Upper lobe of right lung (tissue), 1 donor: ENCODE results near the gene TERF2IP. TPM values are rescaled to one million over a fixed set of nuclear protein-coding genes. Genes with fewer than 3 reads are reported as not detected.

ENCODE experiments used
- ATAC-seq: fragments of 200-7000 bp; cut with Tn5 transposase; one replicate; pipeline ENCODE4 v1.9.1; 2020; ENCODE audit warnings: mild to moderate bottlenecking, moderate library complexity
- DNase-seq: peaks from one replicate; pipeline ENCODE4 v3.0.0-alpha.2; 2020
- H3K27ac ChIP-seq: fragments of 200-600 bp; one replicate; pipeline ENCODE4 v1.8.0; 2022
- H3K27me3 ChIP-seq: fragments of 200-600 bp; one replicate; pipeline ENCODE4 v1.8.0; 2022; ENCODE audit warnings: mild to moderate bottlenecking
- H3K36me3 ChIP-seq: fragments of 200-600 bp; one replicate; pipeline ENCODE4 v1.8.0; 2022
- H3K4me1 ChIP-seq: fragments of 200-600 bp; one replicate; pipeline ENCODE4 v1.8.0; 2022
- H3K4me3 ChIP-seq: fragments of 200-600 bp; one replicate; pipeline ENCODE4 v1.8.0; 2022; ENCODE audit warnings: mild to moderate bottlenecking
- H3K9me3 ChIP-seq: fragments of 200-600 bp; one replicate; pipeline ENCODE4 v1.8.0; 2022
- CTCF ChIP-seq: fragments of 200-600 bp; IDR thresholded peaks from one replicate; pipeline ENCODE4 v1.8.0; 2022; ENCODE audit warnings: antibody characterized with exemption
- intact Hi-C: fragments of 100-400 bp; cut with DNase I; formaldehyde crosslinking; loops from one replicate; pipeline ENCODE4 v1.11.0; 2022
- total RNA-seq: library from RNA; stranded (reverse); fragmentation: NEBNext Ultra II Directional; extraction: Animal tissue kit (Norgen Biotek cat#: 25700); gene quantifications from one replicate; pipeline ENCODE4 v1.2.1, GENCODE V29; 2021
- donor health status: DM: no; HTN: yes; CAD: no; lungs with severe emphysema.

TERF2IP gene
- total RNA-seq, 1 donor from 2014 or later = 56.2 TPM

GRCh38 chr16:75614066-75614897, 33.3 kb upstream of the TERF2IP start:
- ATAC-seq (no peak), DNase-seq (no peak)
- H3K4me3 ChIP-seq = no peak overlapping the region
- H3K9me3 ChIP-seq = no peaks in the 10 kb centered on the region
- no peaks in the 10 kb centered on the region for H3K27me3 ChIP-seq
- H3K27ac ChIP-seq = no peak overlapping the region
- intact Hi-C loops = no loop called here
- H3K4me1 ChIP-seq = no peaks in the 10 kb centered on the region
- TF ChIP-seq CTCF = no peak
- peaks cover 96% of the 10 kb centered on the region for H3K36me3 ChIP-seq

- H3K9me3 ChIP-seq = no peaks in the 10 kb centered on the region
- H3K27me3 ChIP-seq = no peaks in the 10 kb centered on the region
- no peak overlapping the region for H3K27ac ChIP-seq
- H3K36me3 ChIP-seq = peaks cover 94% of the 10 kb centered on the region
- TF ChIP-seq CTCF = no peak
- intact Hi-C loops = no loop called here
- no peaks in the 10 kb centered on the region for H3K4me1 ChIP-seq
- no peak for ATAC-seq
- H3K4me3 ChIP-seq = no peak overlapping the region
- no peak for DNase-seq
Measured at GRCh38 chr16:75615619-75616018, 32.0 kb upstream of the TERF2IP start.

GRCh38 chr16:75616521-75617010, 31.0 kb upstream of the TERF2IP start:
- Histone ChIP-seq H3K4me1 (peaks cover 8% of the 10 kb centered on the region), H3K27me3 (no peaks in the 10 kb centered on the region), H3K9me3 (no peaks in the 10 kb centered on the region), H3K4me3 (no peak overlapping the region), H3K27ac (no peak overlapping the region), H3K36me3 (peaks cover 84% of the 10 kb centered on the region)
- intact Hi-C loops = no loop called here
- ATAC-seq (no peak), DNase-seq (no peak)
- no peak for TF ChIP-seq CTCF

- intact Hi-C loops = no loop called here
- DNase-seq (no peak), ATAC-seq (no peak)
- no peak overlapping the region for H3K27ac ChIP-seq
- H3K4me3 ChIP-seq = no peak overlapping the region
- H3K36me3 ChIP-seq = peaks cover 79% of the 10 kb centered on the region
- TF ChIP-seq CTCF = no peak
- no peaks in the 10 kb centered on the region for H3K27me3 ChIP-seq
- peaks cover 13% of the 10 kb centered on the region for H3K4me1 ChIP-seq
- no peaks in the 10 kb centered on the region for H3K9me3 ChIP-seq
Measured at GRCh38 chr16:75617121-75617520, 30.5 kb upstream of the TERF2IP start.

- H3K27me3 ChIP-seq = no peaks in the 10 kb centered on the region
- TF ChIP-seq CTCF = no peak
- DNase-seq (no peak), ATAC-seq (no peak)
- H3K9me3 ChIP-seq = no peaks in the 10 kb centered on the region
- intact Hi-C loops = no loop called here
- no peak overlapping the region for H3K4me3 ChIP-seq
- peaks cover 17% of the 10 kb centered on the region for H3K4me1 ChIP-seq
- no peak overlapping the region for H3K27ac ChIP-seq
- H3K36me3 ChIP-seq = peaks cover 62% of the 10 kb centered on the region
Measured at GRCh38 chr16:75618780-75619179, 28.8 kb upstream of the TERF2IP start.
